ENCODE measurements around the gene TMEM18.

- TF ChIP-seq EP300 (IDR thresholded peaks at IDR 0.05; ENCODE audit: borderline replicate concordance): no peak
- TF ChIP-seq EGR1 (IDR thresholded peaks at IDR 0.05): no peak
- no peak for TF ChIP-seq REST (IDR thresholded peaks at IDR 0.05; ENCODE audit: low read depth)
Measured at GRCh38 chr2:629961-630360, 47.2 kb downstream of the TMEM18 start.

Measured in Ishikawa (cell line).